ENCODE measurements around the gene NEO1.
A peak's percentile ranks its signal among the peaks of the same experiment; 100 is the strongest.

Gene NEO1, protein sequence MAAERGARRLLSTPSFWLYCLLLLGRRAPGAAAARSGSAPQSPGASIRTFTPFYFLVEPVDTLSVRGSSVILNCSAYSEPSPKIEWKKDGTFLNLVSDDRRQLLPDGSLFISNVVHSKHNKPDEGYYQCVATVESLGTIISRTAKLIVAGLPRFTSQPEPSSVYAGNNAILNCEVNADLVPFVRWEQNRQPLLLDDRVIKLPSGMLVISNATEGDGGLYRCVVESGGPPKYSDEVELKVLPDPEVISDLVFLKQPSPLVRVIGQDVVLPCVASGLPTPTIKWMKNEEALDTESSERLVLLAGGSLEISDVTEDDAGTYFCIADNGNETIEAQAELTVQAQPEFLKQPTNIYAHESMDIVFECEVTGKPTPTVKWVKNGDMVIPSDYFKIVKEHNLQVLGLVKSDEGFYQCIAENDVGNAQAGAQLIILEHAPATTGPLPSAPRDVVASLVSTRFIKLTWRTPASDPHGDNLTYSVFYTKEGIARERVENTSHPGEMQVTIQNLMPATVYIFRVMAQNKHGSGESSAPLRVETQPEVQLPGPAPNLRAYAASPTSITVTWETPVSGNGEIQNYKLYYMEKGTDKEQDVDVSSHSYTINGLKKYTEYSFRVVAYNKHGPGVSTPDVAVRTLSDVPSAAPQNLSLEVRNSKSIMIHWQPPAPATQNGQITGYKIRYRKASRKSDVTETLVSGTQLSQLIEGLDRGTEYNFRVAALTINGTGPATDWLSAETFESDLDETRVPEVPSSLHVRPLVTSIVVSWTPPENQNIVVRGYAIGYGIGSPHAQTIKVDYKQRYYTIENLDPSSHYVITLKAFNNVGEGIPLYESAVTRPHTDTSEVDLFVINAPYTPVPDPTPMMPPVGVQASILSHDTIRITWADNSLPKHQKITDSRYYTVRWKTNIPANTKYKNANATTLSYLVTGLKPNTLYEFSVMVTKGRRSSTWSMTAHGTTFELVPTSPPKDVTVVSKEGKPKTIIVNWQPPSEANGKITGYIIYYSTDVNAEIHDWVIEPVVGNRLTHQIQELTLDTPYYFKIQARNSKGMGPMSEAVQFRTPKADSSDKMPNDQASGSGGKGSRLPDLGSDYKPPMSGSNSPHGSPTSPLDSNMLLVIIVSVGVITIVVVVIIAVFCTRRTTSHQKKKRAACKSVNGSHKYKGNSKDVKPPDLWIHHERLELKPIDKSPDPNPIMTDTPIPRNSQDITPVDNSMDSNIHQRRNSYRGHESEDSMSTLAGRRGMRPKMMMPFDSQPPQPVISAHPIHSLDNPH (N-terminal part only)

GRCh38 chr15:73051807-73052652 is at the start of gene NEO1:
Gene NEO1, plus strand, starts transcription at chr15:73052463. Its CDS starts 213 bp downstream, at chr15:73052676.
- TF ChIP-seq CTCF (IDR thresholded peaks at IDR 0.05; ENCODE audit: low read depth, low read length, missing control alignments), result no peak
- no peak for DNase-seq (ENCODE audit: extremely low read depth, low read depth)
- peak within 1 kb of the TSS; percentile 62 for H3K4me3 ChIP-seq (replicated peaks; ENCODE audit: low read depth, low read length)

DNA sequence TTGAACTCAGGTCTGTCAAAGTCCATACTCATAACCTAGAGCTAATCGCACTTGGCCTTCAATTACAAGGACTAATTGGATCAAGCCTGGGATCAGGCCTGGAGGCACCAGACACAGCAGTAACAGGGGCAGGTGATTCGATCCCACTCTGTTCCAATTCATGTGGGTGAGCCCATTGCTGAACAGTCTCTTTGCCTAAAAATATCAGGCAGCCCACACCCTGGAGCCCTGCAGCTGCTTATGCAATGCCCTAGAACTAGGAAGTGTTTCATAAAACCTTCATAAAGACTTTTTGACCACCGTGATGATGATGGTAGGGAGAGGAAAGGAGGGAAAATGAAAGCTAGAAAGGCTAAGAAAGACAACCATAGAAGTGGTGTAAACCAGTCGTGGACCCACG is 47.8 kb upstream of the NEO1 start:
- no peak for DNase-seq (ENCODE audit: extremely low read depth, low read depth)
- H3K4me3 ChIP-seq (replicated peaks; ENCODE audit: low read depth, low read length), result no peak overlapping the region
- no peak for TF ChIP-seq CTCF (IDR thresholded peaks at IDR 0.05; ENCODE audit: low read depth, low read length, missing control alignments)

DNA sequence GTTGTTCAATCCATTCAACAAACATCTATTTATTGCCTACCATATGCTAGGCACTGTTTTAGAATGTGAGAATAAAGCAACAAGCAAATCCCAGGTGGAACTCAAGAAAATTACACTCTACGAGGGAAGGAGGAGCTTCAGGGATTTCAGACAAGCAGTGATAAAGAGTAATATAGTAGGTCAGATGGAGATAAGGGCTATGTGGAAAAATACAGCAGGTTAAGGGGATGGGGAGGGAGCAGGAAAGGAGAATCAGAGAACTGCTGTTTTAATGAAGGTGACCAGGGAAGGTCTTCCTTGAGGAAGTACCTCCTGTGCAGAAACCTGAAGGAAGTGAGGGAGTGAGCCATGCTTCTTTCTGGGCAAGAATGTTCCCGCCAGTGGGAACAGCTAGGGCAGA is 47.2 kb upstream of the NEO1 start:
- TF ChIP-seq CTCF (IDR thresholded peaks at IDR 0.05; ENCODE audit: low read depth, low read length, missing control alignments), result no peak
- no peak overlapping the region for H3K4me3 ChIP-seq (replicated peaks; ENCODE audit: low read depth, low read length)
- no peak for DNase-seq (ENCODE audit: extremely low read depth, low read depth)

DNA sequence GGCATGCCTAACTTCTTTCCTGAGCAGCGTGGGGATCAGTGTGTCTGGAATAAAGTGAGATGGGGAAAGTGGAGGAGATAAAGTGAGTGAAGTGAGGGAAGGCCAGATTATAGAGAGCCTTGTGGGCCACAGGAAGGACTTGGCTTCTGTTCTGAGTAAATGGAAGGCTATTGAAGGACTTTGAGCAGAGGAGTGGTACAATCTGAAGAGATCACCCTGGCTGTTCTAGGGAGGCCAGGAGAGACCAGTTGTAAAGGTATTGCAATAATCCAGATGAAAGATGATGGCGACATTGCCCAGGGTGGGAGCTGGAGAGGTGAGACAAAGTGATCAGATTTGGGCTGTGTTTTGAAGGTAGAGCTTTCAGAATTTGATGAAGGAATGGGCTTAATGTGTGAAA is 46.8 kb upstream of the NEO1 start:
- no peak for DNase-seq (ENCODE audit: extremely low read depth, low read depth)
- TF ChIP-seq CTCF (IDR thresholded peaks at IDR 0.05; ENCODE audit: low read depth, low read length, missing control alignments), result no peak

DNA sequence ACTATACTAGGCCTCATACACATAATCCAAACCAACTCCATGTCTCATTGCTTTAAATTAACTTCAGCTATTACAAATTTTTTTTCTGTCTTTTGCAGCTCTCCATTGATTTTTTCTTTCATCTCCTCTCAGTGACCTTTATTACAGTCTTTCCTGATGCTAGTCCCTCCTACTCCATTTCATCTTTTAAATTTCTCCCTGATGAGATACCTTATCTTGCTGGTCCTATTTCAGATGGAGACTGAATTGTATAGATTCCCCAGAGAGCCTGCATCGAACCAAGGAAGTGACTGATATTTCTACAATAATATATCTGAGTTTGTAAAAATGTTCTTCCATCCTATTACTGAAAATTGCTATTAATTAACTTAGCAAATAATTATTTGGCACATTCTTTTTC is 45.7 kb upstream of the NEO1 start:
- H3K4me3 ChIP-seq (replicated peaks; ENCODE audit: low read depth, low read length), result no peak overlapping the region
- TF ChIP-seq CTCF (IDR thresholded peaks at IDR 0.05; ENCODE audit: low read depth, low read length, missing control alignments), result no peak
- no peak for DNase-seq (ENCODE audit: extremely low read depth, low read depth)

More for the DNA sequence above, 46.8 kb upstream of the NEO1 start:
- no peak overlapping the region for H3K4me3 ChIP-seq (replicated peaks; ENCODE audit: low read depth, low read length)

Measured in HFF-Myc (cell line).